HG02973 (cell line): ENCODE data around the gene ETNPPL.

ENCODE experiments used
- ATAC-seq: cut with Tn5 transposase; IDR thresholded peaks from one replicate; pipeline ENCODE4 v1.9.1; 2021; ENCODE audit warnings: moderate library complexity; ENCODE audit not compliant: unreplicated experiment

ETNPPL gene

GRCh38 chr4:108702960-108703359 is 59.9 kb downstream of the ETNPPL start:
- no peak for ATAC-seq

GRCh38 chr4:108700081-108700757 is 62.6 kb downstream of the ETNPPL start:
- no peak for ATAC-seq

GRCh38 chr4:108696160-108696559 is 66.7 kb downstream of the ETNPPL start:
- no peak for ATAC-seq

GRCh38 chr4:108695062-108695461 is 67.8 kb downstream of the ETNPPL start:
- no peak for ATAC-seq

- no peak for ATAC-seq
Observed at GRCh38 chr4:108694423-108694822, 68.4 kb downstream of the ETNPPL start.

- no peak for ATAC-seq
Observed at GRCh38 chr4:108693819-108694218, 69.0 kb downstream of the ETNPPL start.

- ATAC-seq: no peak
Observed at GRCh38 chr4:108693211-108693610, 69.6 kb downstream of the ETNPPL start.
